MM.1S (cell line): ENCODE data around the gene ORMDL3.

Experiments
- DNase-seq: peaks from one replicate; pipeline ENCODE4 v3.0.0-alpha.2; 2015
- H2AFZ ChIP-seq: fragments of 300-600 bp; sonication (generic); 2 replicates; pipeline ENCODE4 v1.6.0; 2016; ENCODE audit warnings: antibody characterized with exemption, low read length
- H3F3A ChIP-seq: fragments of 300-600 bp; sonication (generic); 2 replicates; pipeline ENCODE4 v1.6.1; 2016; ENCODE audit warnings: mild to moderate bottlenecking, antibody characterized with exemption, low read length, moderate library complexity, mixed read lengths; ENCODE audit not compliant: insufficient read depth
- H3K27ac ChIP-seq: fragments of 300-600 bp; sonication (generic); 2 replicates; pipeline ENCODE4 v1.5.1; 2016; ENCODE audit warnings: mild to moderate bottlenecking, low read length
- H3K27me3 ChIP-seq: fragments of 300-600 bp; sonication (generic); replicated peaks from 2 replicates; pipeline ENCODE4 v1.6.0; 2016; ENCODE audit warnings: low read length; ENCODE audit not compliant: insufficient read depth
- H3K36me3 ChIP-seq: fragments of 300-600 bp; sonication (generic); replicated peaks from 2 replicates; pipeline ENCODE4 v1.6.1; 2016; ENCODE audit warnings: mild to moderate bottlenecking, low read length, mixed read lengths; ENCODE audit not compliant: insufficient read depth
- H3K4me1 ChIP-seq: fragments of 300-600 bp; sonication (generic); 2 replicates; pipeline ENCODE4 v1.6.1; 2016; ENCODE audit warnings: low read length, mixed read lengths
- H3K4me2 ChIP-seq: fragments of 300-600 bp; sonication (generic); 2 replicates; pipeline ENCODE4 v1.6.0; 2016; ENCODE audit warnings: low read depth, low read length
- H3K4me3 ChIP-seq: fragments of 300-600 bp; sonication (generic); 2 replicates; pipeline ENCODE4 v1.5.1; 2016; ENCODE audit warnings: low read length, mixed read lengths
- H3K79me2 ChIP-seq: fragments of 300-600 bp; sonication (generic); 2 replicates; pipeline ENCODE4 v1.6.1; 2016; ENCODE audit warnings: mixed run types, low read length, mixed read lengths
- H3K9ac ChIP-seq: fragments of 300-600 bp; sonication (generic); 2 replicates; pipeline ENCODE4 v1.6.1; 2016; ENCODE audit warnings: low read length, mixed read lengths
- H3K9me2 ChIP-seq: fragments of 300-600 bp; sonication (generic); replicated peaks from 2 replicates; pipeline ENCODE4 v1.6.1; 2016; ENCODE audit warnings: mild to moderate bottlenecking, low read length, mixed read lengths; ENCODE audit not compliant: insufficient read depth
- H3K9me3 ChIP-seq: fragments of 300-600 bp; sonication (generic); replicated peaks from 2 replicates; pipeline ENCODE4 v1.6.1; 2016; ENCODE audit warnings: mild to moderate bottlenecking, low read length, mixed read lengths; ENCODE audit not compliant: insufficient read depth
- H4K20me1 ChIP-seq: fragments of 300-600 bp; sonication (generic); 2 replicates; pipeline ENCODE4 v1.6.1; 2016; ENCODE audit warnings: mild to moderate bottlenecking, low read length, moderate library complexity, mixed read lengths; ENCODE audit not compliant: insufficient read depth
- EZH2 ChIP-seq: fragments of 300-600 bp; sonication (generic); optimal IDR thresholded peaks from 2 replicates; pipeline ENCODE3; 2017; ENCODE audit warnings: low read depth, mild to moderate bottlenecking, antibody characterized with exemption, low read length, mixed read lengths
- EZH2phosphoT487 ChIP-seq: fragments of 300-600 bp; sonication (generic); IDR thresholded peaks from 2 replicates; pipeline ENCODE4 v1.6.1; 2018; ENCODE audit warnings: antibody characterized with exemption, low read length
- TF ChIP-seq, protein P1 (sequence below): fragments of 300-600 bp; sonication (generic); IDR thresholded peaks from 2 replicates; pipeline ENCODE4 v1.5.1; 2016; ENCODE audit warnings: antibody characterized with exemption, low read length, mixed read lengths

Gene ORMDL3

GRCh38 chr17:39970157-39970692 lies 42.8 kb upstream of the ORMDL3 start:
- TF ChIP-seq, protein P1, sequence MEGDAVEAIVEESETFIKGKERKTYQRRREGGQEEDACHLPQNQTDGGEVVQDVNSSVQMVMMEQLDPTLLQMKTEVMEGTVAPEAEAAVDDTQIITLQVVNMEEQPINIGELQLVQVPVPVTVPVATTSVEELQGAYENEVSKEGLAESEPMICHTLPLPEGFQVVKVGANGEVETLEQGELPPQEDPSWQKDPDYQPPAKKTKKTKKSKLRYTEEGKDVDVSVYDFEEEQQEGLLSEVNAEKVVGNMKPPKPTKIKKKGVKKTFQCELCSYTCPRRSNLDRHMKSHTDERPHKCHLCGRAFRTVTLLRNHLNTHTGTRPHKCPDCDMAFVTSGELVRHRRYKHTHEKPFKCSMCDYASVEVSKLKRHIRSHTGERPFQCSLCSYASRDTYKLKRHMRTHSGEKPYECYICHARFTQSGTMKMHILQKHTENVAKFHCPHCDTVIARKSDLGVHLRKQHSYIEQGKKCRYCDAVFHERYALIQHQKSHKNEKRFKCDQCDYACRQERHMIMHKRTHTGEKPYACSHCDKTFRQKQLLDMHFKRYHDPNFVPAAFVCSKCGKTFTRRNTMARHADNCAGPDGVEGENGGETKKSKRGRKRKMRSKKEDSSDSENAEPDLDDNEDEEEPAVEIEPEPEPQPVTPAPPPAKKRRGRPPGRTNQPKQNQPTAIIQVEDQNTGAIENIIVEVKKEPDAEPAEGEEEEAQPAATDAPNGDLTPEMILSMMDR, result no peak
- TF ChIP-seq EZH2, result no peak
- TF ChIP-seq EZH2phosphoT487, result no peak
- DNase-seq, result no peak
- H3K9ac ChIP-seq, result no peak overlapping the region
- H3K27me3 ChIP-seq, result peaks cover 35% of the 10 kb centered on the region
- no peak overlapping the region for H3K4me3 ChIP-seq
- H3K27ac ChIP-seq, result no peak overlapping the region
- no peak overlapping the region for H3K4me2 ChIP-seq
- H3F3A ChIP-seq, result no peaks in the 10 kb centered on the region
- no peaks in the 10 kb centered on the region for H3K4me1 ChIP-seq
- no peak overlapping the region for H2AFZ ChIP-seq
- no peaks in the 10 kb centered on the region for H4K20me1 ChIP-seq
- H3K9me3 ChIP-seq, result no peaks in the 10 kb centered on the region
- no peaks in the 10 kb centered on the region for H3K9me2 ChIP-seq
- H3K36me3 ChIP-seq, result no peaks in the 10 kb centered on the region
- H3K79me2 ChIP-seq, result no peaks in the 10 kb centered on the region

GRCh38 chr17:39969375-39969774 lies 42.0 kb upstream of the ORMDL3 start:
- no peak overlapping the region for H3K4me3 ChIP-seq
- no peaks in the 10 kb centered on the region for H4K20me1 ChIP-seq
- no peaks in the 10 kb centered on the region for H3K9me3 ChIP-seq
- H3K27ac ChIP-seq, result no peak overlapping the region
- H3F3A ChIP-seq, result no peaks in the 10 kb centered on the region
- H3K4me1 ChIP-seq, result no peaks in the 10 kb centered on the region
- no peaks in the 10 kb centered on the region for H3K9me2 ChIP-seq
- H3K79me2 ChIP-seq, result no peaks in the 10 kb centered on the region
- no peak for TF ChIP-seq EZH2phosphoT487
- H3K36me3 ChIP-seq, result no peaks in the 10 kb centered on the region
- no peak overlapping the region for H2AFZ ChIP-seq
- peaks cover 35% of the 10 kb centered on the region for H3K27me3 ChIP-seq
- DNase-seq, result no peak
- no peak overlapping the region for H3K9ac ChIP-seq
- no peak overlapping the region for H3K4me2 ChIP-seq

- Histone ChIP-seq H4K20me1 (no peaks in the 10 kb centered on the region), H3K9me3 (no peaks in the 10 kb centered on the region), H3K27me3 (peaks cover 35% of the 10 kb centered on the region), H3F3A (no peaks in the 10 kb centered on the region), H3K4me3 (no peak overlapping the region), H3K27ac (no peak overlapping the region), H3K9me2 (no peaks in the 10 kb centered on the region), H3K4me2 (no peak overlapping the region), H3K36me3 (no peaks in the 10 kb centered on the region), H2AFZ (no peak overlapping the region), H3K9ac (no peak overlapping the region), H3K79me2 (no peaks in the 10 kb centered on the region), H3K4me1 (no peaks in the 10 kb centered on the region)
- no peak for TF ChIP-seq EZH2
- TF ChIP-seq, protein P1, result no peak
- TF ChIP-seq EZH2phosphoT487, result no peak
- no peak for DNase-seq
Observed at GRCh38 chr17:39968761-39969160, 41.4 kb upstream of the ORMDL3 start.

DNA sequence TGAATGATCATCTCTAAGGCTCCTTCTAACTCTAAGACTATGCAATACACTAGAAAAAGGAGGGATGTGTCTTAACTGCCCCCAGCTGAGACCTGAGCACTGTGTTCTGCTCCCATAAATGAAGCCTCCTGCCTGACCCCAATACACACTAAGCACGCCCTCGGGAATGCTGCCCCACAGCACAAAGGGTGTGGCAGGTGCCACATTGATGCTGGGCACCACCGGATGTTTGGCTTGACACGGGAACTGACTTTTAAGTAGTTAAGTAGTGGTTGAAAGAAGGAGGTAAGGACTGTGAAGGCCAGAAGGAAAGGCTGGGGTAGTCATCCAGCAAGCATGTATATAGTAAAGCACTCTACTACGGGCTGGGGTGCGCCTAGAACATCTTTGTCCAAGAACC lies 39.4 kb upstream of the ORMDL3 start:
- Histone ChIP-seq H3K4me1 (no peaks in the 10 kb centered on the region), H3K27ac (no peak overlapping the region), H3F3A (no peaks in the 10 kb centered on the region), H3K27me3 (peaks cover 35% of the 10 kb centered on the region), H3K9me2 (no peaks in the 10 kb centered on the region), H3K9me3 (no peaks in the 10 kb centered on the region), H3K79me2 (no peaks in the 10 kb centered on the region), H2AFZ (no peak overlapping the region), H3K36me3 (no peaks in the 10 kb centered on the region), H3K9ac (no peak overlapping the region), H3K4me2 (no peak overlapping the region), H3K4me3 (no peak overlapping the region), H4K20me1 (no peaks in the 10 kb centered on the region)
- TF ChIP-seq EZH2phosphoT487 (no peak), EZH2 (no peak)
- TF ChIP-seq, protein P1, result no peak
- DNase-seq, result no peak
